ENCODE measurements around the gene SEPTIN1. TPM values are rescaled to one million over a fixed set of nuclear protein-coding genes. Genes with fewer than 3 reads are reported as not detected.
A peak's percentile ranks its signal among the peaks of the same experiment; 100 is the strongest.

SEPTIN1 gene
- total and polyA plus RNA-seq, 2 of the 13 experiments (the other 11 are each of a cell fraction or from before 2014, with no cell fraction given) = 0.18 to 0.67 TPM

DNA sequence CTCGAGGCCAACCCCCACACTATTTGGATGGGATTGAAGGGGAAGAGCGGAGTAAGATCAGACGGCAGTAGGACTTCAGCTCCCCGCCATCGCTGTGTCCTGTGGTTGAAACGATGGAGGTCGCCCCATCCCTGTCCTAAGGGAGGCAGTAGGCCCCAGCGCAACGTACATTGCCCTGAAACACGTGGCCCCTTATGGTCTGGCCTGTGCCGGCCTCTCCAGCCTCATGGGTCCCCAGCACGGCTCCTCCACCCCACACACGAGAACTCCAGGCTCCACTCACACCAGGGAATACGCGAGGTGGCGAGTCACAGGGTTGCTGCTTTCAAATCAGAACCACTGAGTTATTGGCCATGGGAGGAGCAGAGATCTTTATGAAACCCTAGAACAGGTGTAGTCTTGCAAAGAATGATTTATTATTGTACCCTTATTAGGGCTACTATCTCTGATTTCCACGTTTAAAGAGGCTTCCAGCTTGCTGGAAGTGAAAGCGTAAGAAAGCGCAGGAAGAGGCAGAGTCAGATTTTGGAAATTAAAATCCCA is 48.1 kb upstream of the SEPTIN1 start (continued):
- TF ChIP-seq, protein P1, sequence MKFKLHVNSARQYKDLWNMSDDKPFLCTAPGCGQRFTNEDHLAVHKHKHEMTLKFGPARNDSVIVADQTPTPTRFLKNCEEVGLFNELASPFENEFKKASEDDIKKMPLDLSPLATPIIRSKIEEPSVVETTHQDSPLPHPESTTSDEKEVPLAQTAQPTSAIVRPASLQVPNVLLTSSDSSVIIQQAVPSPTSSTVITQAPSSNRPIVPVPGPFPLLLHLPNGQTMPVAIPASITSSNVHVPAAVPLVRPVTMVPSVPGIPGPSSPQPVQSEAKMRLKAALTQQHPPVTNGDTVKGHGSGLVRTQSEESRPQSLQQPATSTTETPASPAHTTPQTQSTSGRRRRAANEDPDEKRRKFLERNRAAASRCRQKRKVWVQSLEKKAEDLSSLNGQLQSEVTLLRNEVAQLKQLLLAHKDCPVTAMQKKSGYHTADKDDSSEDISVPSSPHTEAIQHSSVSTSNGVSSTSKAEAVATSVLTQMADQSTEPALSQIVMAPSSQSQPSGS (CRISPR knock-in tag; IDR thresholded peaks at IDR 0.05) = no peak
- TF ChIP-seq, protein P2, sequence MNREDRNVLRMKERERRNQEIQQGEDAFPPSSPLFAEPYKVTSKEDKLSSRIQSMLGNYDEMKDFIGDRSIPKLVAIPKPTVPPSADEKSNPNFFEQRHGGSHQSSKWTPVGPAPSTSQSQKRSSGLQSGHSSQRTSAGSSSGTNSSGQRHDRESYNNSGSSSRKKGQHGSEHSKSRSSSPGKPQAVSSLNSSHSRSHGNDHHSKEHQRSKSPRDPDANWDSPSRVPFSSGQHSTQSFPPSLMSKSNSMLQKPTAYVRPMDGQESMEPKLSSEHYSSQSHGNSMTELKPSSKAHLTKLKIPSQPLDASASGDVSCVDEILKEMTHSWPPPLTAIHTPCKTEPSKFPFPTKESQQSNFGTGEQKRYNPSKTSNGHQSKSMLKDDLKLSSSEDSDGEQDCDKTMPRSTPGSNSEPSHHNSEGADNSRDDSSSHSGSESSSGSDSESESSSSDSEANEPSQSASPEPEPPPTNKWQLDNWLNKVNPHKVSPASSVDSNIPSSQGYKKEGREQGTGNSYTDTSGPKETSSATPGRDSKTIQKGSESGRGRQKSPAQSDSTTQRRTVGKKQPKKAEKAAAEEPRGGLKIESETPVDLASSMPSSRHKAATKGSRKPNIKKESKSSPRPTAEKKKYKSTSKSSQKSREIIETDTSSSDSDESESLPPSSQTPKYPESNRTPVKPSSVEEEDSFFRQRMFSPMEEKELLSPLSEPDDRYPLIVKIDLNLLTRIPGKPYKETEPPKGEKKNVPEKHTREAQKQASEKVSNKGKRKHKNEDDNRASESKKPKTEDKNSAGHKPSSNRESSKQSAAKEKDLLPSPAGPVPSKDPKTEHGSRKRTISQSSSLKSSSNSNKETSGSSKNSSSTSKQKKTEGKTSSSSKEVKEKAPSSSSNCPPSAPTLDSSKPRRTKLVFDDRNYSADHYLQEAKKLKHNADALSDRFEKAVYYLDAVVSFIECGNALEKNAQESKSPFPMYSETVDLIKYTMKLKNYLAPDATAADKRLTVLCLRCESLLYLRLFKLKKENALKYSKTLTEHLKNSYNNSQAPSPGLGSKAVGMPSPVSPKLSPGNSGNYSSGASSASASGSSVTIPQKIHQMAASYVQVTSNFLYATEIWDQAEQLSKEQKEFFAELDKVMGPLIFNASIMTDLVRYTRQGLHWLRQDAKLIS (CRISPR knock-in tag; IDR thresholded peaks at IDR 0.05) = 0 out of 2 replicates have a peak, but pooled peaks have one; percentile 16
- TF ChIP-seq, protein P3, sequence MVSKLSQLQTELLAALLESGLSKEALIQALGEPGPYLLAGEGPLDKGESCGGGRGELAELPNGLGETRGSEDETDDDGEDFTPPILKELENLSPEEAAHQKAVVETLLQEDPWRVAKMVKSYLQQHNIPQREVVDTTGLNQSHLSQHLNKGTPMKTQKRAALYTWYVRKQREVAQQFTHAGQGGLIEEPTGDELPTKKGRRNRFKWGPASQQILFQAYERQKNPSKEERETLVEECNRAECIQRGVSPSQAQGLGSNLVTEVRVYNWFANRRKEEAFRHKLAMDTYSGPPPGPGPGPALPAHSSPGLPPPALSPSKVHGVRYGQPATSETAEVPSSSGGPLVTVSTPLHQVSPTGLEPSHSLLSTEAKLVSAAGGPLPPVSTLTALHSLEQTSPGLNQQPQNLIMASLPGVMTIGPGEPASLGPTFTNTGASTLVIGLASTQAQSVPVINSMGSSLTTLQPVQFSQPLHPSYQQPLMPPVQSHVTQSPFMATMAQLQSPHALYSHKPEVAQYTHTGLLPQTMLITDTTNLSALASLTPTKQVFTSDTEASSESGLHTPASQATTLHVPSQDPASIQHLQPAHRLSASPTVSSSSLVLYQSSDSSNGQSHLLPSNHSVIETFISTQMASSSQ (IDR thresholded peaks at IDR 0.05; ENCODE audit: low read depth) = no peak
- TF ChIP-seq, protein P3 (CRISPR knock-in tag; IDR thresholded peaks at IDR 0.05; ENCODE audit: borderline replicate concordance) = peak; percentile 69
- TF ChIP-seq, protein P4, sequence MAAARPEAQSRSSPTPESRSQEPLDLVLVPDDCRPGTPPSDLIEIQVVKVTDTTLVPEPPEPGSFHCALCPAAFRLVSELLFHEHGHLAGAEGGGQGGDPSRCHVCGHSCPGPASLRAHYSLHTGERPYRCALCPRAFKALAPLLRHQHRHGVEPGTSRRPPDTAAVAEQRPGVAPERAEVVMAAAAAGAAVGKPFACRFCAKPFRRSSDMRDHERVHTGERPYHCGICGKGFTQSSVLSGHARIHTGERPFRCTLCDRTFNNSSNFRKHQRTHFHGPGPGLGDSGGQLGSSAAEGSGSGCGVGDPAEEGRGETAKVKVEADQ (CRISPR knock-in tag; IDR thresholded peaks at IDR 0.05; ENCODE audit: borderline replicate concordance) = 0 out of 2 replicates have a peak, but pooled peaks have one; percentile 18
- TF ChIP-seq, protein P5, sequence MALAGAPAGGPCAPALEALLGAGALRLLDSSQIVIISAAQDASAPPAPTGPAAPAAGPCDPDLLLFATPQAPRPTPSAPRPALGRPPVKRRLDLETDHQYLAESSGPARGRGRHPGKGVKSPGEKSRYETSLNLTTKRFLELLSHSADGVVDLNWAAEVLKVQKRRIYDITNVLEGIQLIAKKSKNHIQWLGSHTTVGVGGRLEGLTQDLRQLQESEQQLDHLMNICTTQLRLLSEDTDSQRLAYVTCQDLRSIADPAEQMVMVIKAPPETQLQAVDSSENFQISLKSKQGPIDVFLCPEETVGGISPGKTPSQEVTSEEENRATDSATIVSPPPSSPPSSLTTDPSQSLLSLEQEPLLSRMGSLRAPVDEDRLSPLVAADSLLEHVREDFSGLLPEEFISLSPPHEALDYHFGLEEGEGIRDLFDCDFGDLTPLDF (CRISPR knock-in tag; IDR thresholded peaks at IDR 0.05) = peak; percentile 42; the same call in 1 of the 2 replicates
- TF ChIP-seq, protein P6, sequence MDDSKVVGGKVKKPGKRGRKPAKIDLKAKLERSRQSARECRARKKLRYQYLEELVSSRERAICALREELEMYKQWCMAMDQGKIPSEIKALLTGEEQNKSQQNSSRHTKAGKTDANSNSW (CRISPR knock-in tag; IDR thresholded peaks at IDR 0.05; ENCODE audit: borderline replicate concordance) = peak; percentile 77; the same call in 1 of the 2 replicates
- TF ChIP-seq, protein P7, sequence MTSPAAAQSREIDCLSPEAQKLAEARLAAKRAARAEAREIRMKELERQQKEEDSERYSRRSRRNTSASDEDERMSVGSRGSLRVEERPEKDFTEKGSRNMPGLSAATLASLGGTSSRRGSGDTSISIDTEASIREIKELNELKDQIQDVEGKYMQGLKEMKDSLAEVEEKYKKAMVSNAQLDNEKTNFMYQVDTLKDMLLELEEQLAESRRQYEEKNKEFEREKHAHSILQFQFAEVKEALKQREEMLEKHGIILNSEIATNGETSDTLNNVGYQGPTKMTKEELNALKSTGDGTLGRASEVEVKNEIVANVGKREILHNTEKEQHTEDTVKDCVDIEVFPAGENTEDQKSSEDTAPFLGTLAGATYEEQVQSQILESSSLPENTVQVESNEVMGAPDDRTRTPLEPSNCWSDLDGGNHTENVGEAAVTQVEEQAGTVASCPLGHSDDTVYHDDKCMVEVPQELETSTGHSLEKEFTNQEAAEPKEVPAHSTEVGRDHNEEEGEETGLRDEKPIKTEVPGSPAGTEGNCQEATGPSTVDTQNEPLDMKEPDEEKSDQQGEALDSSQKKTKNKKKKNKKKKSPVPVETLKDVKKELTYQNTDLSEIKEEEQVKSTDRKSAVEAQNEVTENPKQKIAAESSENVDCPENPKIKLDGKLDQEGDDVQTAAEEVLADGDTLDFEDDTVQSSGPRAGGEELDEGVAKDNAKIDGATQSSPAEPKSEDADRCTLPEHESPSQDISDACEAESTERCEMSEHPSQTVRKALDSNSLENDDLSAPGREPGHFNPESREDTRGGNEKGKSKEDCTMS (CRISPR knock-in tag; conservative IDR thresholded peaks at IDR 0.05) = no peak
- no peak; the same call in 1 of the 2 replicates for TF ChIP-seq KMT2A (CRISPR knock-in tag; IDR thresholded peaks at IDR 0.05)
- TF ChIP-seq CBX5 (CRISPR knock-in tag; IDR thresholded peaks at IDR 0.05; ENCODE audit: borderline replicate concordance) = peak; percentile 23; the same call in 1 of the 2 replicates
- TF ChIP-seq NCOR1 (IDR thresholded peaks at IDR 0.05; ENCODE audit: borderline replicate concordance, low read length) = no peak
